ENCODE results near the gene METTL22.

METTL22 gene

DNA sequence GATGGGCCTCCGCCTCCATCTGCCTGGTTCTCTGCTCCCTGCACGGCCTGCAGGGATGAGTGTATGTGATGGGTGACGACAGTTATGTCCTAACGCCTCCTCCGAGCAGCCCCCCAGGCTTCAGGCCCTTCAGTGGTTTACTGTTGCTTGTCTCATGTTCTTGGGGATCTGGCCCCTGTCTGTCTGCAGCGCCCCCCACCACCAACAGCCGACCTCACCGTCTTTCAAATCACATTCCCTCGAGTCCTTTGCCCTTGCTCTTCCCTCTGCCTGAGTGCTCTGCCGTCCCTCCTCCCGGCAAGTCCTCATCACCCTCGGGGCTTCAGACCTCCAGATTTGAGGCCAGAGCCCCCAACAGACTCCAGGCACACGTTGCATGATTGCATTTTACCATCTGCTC is 18.2 kb downstream of the METTL22 start:
- no peaks in the 10 kb centered on the region for H3K9me2 ChIP-seq (replicated peaks; ENCODE audit: insufficient read depth, low read length)
- no peak overlapping the region for H3K4me2 ChIP-seq (ENCODE audit: low read depth, low read length, poor library complexity, severe bottlenecking)
- no peaks in the 10 kb centered on the region for H3K27me3 ChIP-seq (ENCODE audit: low read length)
- H3K4me3 ChIP-seq (ENCODE audit: insufficient read depth, low read length, poor library complexity, severe bottlenecking) = no peak overlapping the region
- no peak overlapping the region for H3K27ac ChIP-seq (ENCODE audit: low read depth, low read length)
- no peaks in the 10 kb centered on the region for H4K20me1 ChIP-seq (ENCODE audit: low read depth, low read length)
- no peak overlapping the region for H3K9ac ChIP-seq (ENCODE audit: low read length)
- no peaks in the 10 kb centered on the region for H3K79me2 ChIP-seq (ENCODE audit: insufficient read depth, low read length)
- H3K36me3 ChIP-seq (ENCODE audit: low read length) = no peaks in the 10 kb centered on the region
- TF ChIP-seq CTCF (IDR thresholded peaks at IDR 0.05; ENCODE audit: insufficient read depth, low read length, poor library complexity, severe bottlenecking) = no peak
- TF ChIP-seq EZH2phosphoT487 (conservative IDR thresholded peaks at IDR 0.05; ENCODE audit: low read length) = no peak
- H3F3A ChIP-seq (ENCODE audit: insufficient read depth) = no peaks in the 10 kb centered on the region
- no peaks in the 10 kb centered on the region for H3K9me3 ChIP-seq (ENCODE audit: insufficient read depth, low read length)
- H2AFZ ChIP-seq (ENCODE audit: low read depth, low read length, severe bottlenecking) = no peak overlapping the region

DNA sequence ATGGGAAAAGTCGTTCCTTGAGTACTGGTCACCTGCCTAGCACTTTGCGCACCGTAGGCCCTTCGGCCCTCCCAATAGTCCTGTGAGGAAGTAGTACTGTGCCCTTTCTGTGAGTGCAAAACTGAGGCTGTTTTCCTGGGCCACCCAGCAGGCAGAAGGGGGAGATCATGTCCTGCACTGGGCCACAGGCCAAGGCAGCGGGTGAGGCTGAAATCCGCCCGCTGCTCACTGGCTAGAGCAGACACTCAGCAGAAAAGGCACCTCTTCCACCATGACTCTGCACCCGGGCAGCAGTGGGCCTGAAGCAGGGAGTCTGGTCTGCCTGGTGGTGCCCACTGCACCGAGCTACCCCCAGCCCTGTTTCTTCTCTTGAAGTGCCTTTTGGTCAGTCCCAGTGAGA is 20.2 kb downstream of the METTL22 start:
- no peak for TF ChIP-seq CTCF (IDR thresholded peaks at IDR 0.05; ENCODE audit: insufficient read depth, low read length, poor library complexity, severe bottlenecking)
- no peak for TF ChIP-seq EZH2phosphoT487 (conservative IDR thresholded peaks at IDR 0.05; ENCODE audit: low read length)
- H3K36me3 ChIP-seq (ENCODE audit: low read length) = no peaks in the 10 kb centered on the region

GRCh38 chr16:8642146-8642545 is 20.6 kb downstream of the METTL22 start:
- H4K20me1 ChIP-seq (ENCODE audit: low read depth, low read length) = no peaks in the 10 kb centered on the region
- H3K9me3 ChIP-seq (ENCODE audit: insufficient read depth, low read length) = no peaks in the 10 kb centered on the region
- TF ChIP-seq EZH2phosphoT487 (conservative IDR thresholded peaks at IDR 0.05; ENCODE audit: low read length) (no peak), CTCF (IDR thresholded peaks at IDR 0.05; ENCODE audit: insufficient read depth, low read length, poor library complexity, severe bottlenecking) (no peak)
- no peak overlapping the region for H3K9ac ChIP-seq (ENCODE audit: low read length)
- no peaks in the 10 kb centered on the region for H3K27me3 ChIP-seq (ENCODE audit: low read length)
- no peak overlapping the region for H2AFZ ChIP-seq (ENCODE audit: low read depth, low read length, severe bottlenecking)
- no peaks in the 10 kb centered on the region for H3K9me2 ChIP-seq (replicated peaks; ENCODE audit: insufficient read depth, low read length)
- H3K4me2 ChIP-seq (ENCODE audit: low read depth, low read length, poor library complexity, severe bottlenecking) = no peak overlapping the region
- no peak overlapping the region for H3K27ac ChIP-seq (ENCODE audit: low read depth, low read length)
- H3F3A ChIP-seq (ENCODE audit: insufficient read depth) = no peaks in the 10 kb centered on the region
- H3K79me2 ChIP-seq (ENCODE audit: insufficient read depth, low read length) = no peaks in the 10 kb centered on the region
- H3K4me3 ChIP-seq (ENCODE audit: insufficient read depth, low read length, poor library complexity, severe bottlenecking) = no peak overlapping the region
- H3K36me3 ChIP-seq (ENCODE audit: low read length) = no peaks in the 10 kb centered on the region

More for the DNA sequence above, 20.2 kb downstream of the METTL22 start:
- H3K79me2 ChIP-seq (ENCODE audit: insufficient read depth, low read length) = no peaks in the 10 kb centered on the region
- H3K27me3 ChIP-seq (ENCODE audit: low read length) = no peaks in the 10 kb centered on the region
- no peak overlapping the region for H3K4me2 ChIP-seq (ENCODE audit: low read depth, low read length, poor library complexity, severe bottlenecking)
- no peaks in the 10 kb centered on the region for H3K9me2 ChIP-seq (replicated peaks; ENCODE audit: insufficient read depth, low read length)
- H3F3A ChIP-seq (ENCODE audit: insufficient read depth) = no peaks in the 10 kb centered on the region
- H3K9ac ChIP-seq (ENCODE audit: low read length) = no peak overlapping the region
- H3K9me3 ChIP-seq (ENCODE audit: insufficient read depth, low read length) = no peaks in the 10 kb centered on the region
- H2AFZ ChIP-seq (ENCODE audit: low read depth, low read length, severe bottlenecking) = no peak overlapping the region
- H3K4me3 ChIP-seq (ENCODE audit: insufficient read depth, low read length, poor library complexity, severe bottlenecking) = no peak overlapping the region
- no peaks in the 10 kb centered on the region for H4K20me1 ChIP-seq (ENCODE audit: low read depth, low read length)
- H3K27ac ChIP-seq (ENCODE audit: low read depth, low read length) = no peak overlapping the region
